H9 (cell line): Measurements from ENCODE around the gene DNAH5. TPM values are rescaled to one million over a fixed set of nuclear protein-coding genes. Genes with fewer than 3 reads are reported as not detected.
"Not testable (repeated sequence)": the region's sequence is repeated elsewhere in the genome, so short reads cannot be mapped to it uniquely, and the experiment has no call there.

Experiments
- DNase-seq: peaks from one replicate; pipeline ENCODE4 v3.0.0-alpha.2; 2017
- H2AFZ ChIP-seq: one replicate; pipeline ENCODE4 v1.6.1; 2013; ENCODE audit warnings: mild to moderate bottlenecking, low read length, control low read depth, moderate library complexity
- H2AK5ac ChIP-seq: 2 replicates; pipeline ENCODE4 v1.6.1; 2013; ENCODE audit warnings: low read length, control low read depth, mixed read lengths; ENCODE audit not compliant: insufficient read length
- H2BK120ac ChIP-seq: one replicate; pipeline ENCODE4 v1.6.1; 2013; ENCODE audit warnings: low read depth, mild to moderate bottlenecking, low read length, control low read depth, inconsistent platforms; ENCODE audit not compliant: poor library complexity, severe bottlenecking
- H2BK12ac ChIP-seq: 2 replicates; pipeline ENCODE4 v1.6.1; 2013; ENCODE audit warnings: low read length, control low read depth, mixed read lengths, low read depth; ENCODE audit not compliant: insufficient read length
- H2BK15ac ChIP-seq: 2 replicates; pipeline ENCODE4 v1.6.1; 2013; ENCODE audit warnings: low read depth, low read length, control low read depth
- H2BK20ac ChIP-seq: one replicate; pipeline ENCODE4 v1.6.1; 2013; ENCODE audit warnings: low read depth, mild to moderate bottlenecking, low read length, control low read depth, inconsistent platforms; ENCODE audit not compliant: poor library complexity, severe bottlenecking
- H2BK5ac ChIP-seq: 2 replicates; pipeline ENCODE4 v1.6.1; 2013; ENCODE audit warnings: low read length, control low read depth, mixed read lengths; ENCODE audit not compliant: insufficient read length
- H3K14ac ChIP-seq: 2 replicates; pipeline ENCODE4 v1.6.1; 2013; ENCODE audit warnings: low read length, control low read depth; ENCODE audit not compliant: insufficient read depth
- H3K18ac ChIP-seq: 2 replicates; pipeline ENCODE4 v1.6.1; 2013; ENCODE audit warnings: low read depth, mild to moderate bottlenecking, mixed read lengths, low read length, control low read depth; ENCODE audit not compliant: insufficient read length
- H3K23ac ChIP-seq: 2 replicates; pipeline ENCODE4 v1.6.1; 2013; ENCODE audit warnings: low read length, control low read depth, mixed read lengths, low read depth; ENCODE audit not compliant: insufficient read length
- H3K23me2 ChIP-seq: 2 replicates; pipeline ENCODE4 v1.6.1; 2013; ENCODE audit warnings: low read depth, mild to moderate bottlenecking, mixed read lengths, low read length, control low read depth; ENCODE audit not compliant: insufficient read length, poor library complexity, severe bottlenecking
- H3K27ac ChIP-seq: 2 replicates; pipeline ENCODE4 v1.5.1; 2013; ENCODE audit warnings: low read length, control low read depth, mixed read lengths, low read depth; ENCODE audit not compliant: insufficient read length
- H3K27me3 ChIP-seq: 2 replicates; pipeline ENCODE4 v1.6.1; 2013; ENCODE audit warnings: low read length, control low read depth, inconsistent platforms; ENCODE audit not compliant: insufficient read depth
- H3K4ac ChIP-seq: 2 replicates; pipeline ENCODE4 v1.6.1; 2013; ENCODE audit warnings: low read depth, mild to moderate bottlenecking, control low read depth, inconsistent platforms, low read length, moderate library complexity
- H3K4me1 ChIP-seq: 2 replicates; pipeline ENCODE4 v1.6.1; 2013; ENCODE audit warnings: low read length, control low read depth, inconsistent platforms; ENCODE audit not compliant: insufficient read depth
- H3K4me2 ChIP-seq: 2 replicates; pipeline ENCODE4 v1.6.1; 2013; ENCODE audit warnings: low read length, control low read depth, mixed read lengths; ENCODE audit not compliant: insufficient read length, insufficient read depth
- H3K56ac ChIP-seq: 2 replicates; pipeline ENCODE4 v1.6.1; 2013; ENCODE audit warnings: low read depth, mild to moderate bottlenecking, mixed read lengths, low read length, control low read depth; ENCODE audit not compliant: insufficient read length
- H3K79me1 ChIP-seq: 2 replicates; pipeline ENCODE4 v1.6.1; 2013; ENCODE audit warnings: low read depth, mild to moderate bottlenecking, moderate library complexity, low read length, control low read depth, inconsistent platforms; ENCODE audit not compliant: insufficient read depth, poor library complexity, severe bottlenecking
- H3K79me2 ChIP-seq: 2 replicates; pipeline ENCODE4 v1.6.1; 2013; ENCODE audit warnings: low read length, control low read depth, inconsistent platforms; ENCODE audit not compliant: insufficient read depth
- H3K9ac ChIP-seq: 2 replicates; pipeline ENCODE4 v1.6.1; 2013; ENCODE audit warnings: low read length, control low read depth, mixed read lengths; ENCODE audit not compliant: insufficient read length; ENCODE audit errors: extremely low read depth
- H3K9me3 ChIP-seq: one replicate; pipeline ENCODE4 v1.6.1; 2013; ENCODE audit warnings: low read depth, low read length, inconsistent platforms; ENCODE audit not compliant: control insufficient read depth
- H3T11ph ChIP-seq: one replicate; pipeline ENCODE4 v1.6.1; 2013; ENCODE audit warnings: mild to moderate bottlenecking, low read length, control low read depth, inconsistent platforms
- H4K20me1 ChIP-seq: one replicate; pipeline ENCODE4 v1.6.1; 2013; ENCODE audit not compliant: control insufficient read depth, insufficient read length, insufficient read depth
- H4K5ac ChIP-seq: 2 replicates; pipeline ENCODE4 v1.6.1; 2013; ENCODE audit warnings: low read depth, mild to moderate bottlenecking, mixed read lengths, low read length, control low read depth; ENCODE audit not compliant: insufficient read length
- H4K8ac ChIP-seq: replicated peaks from 2 replicates; pipeline ENCODE4 v1.6.1; 2013; ENCODE audit warnings: low read length, control low read depth, mixed read lengths, low read depth; ENCODE audit not compliant: insufficient read length
- H4K91ac ChIP-seq: 2 replicates; pipeline ENCODE4 v1.6.1; 2013; ENCODE audit warnings: low read depth, mild to moderate bottlenecking, moderate library complexity, mixed read lengths, low read length, control low read depth; ENCODE audit not compliant: insufficient read length
- H3K27ac Mint-ChIP-seq, 3 experiments: 2 replicates in 2 of 3; 3 replicates in 1 of 3; pipeline ENCODE4 v1.8.0; 2020 to 2021; ENCODE audit warnings: mixed read lengths in 3 of 3, mild to moderate bottlenecking in 1 of 3, moderate library complexity in 1 of 3
- H3K27me3 Mint-ChIP-seq: 2 replicates; pipeline ENCODE4 v1.8.0; 2021; ENCODE audit warnings: low read depth, mild to moderate bottlenecking, moderate library complexity, mixed read lengths
- H3K36me3 Mint-ChIP-seq, 3 experiments: 2 replicates in 2 of 3; 3 replicates in 1 of 3; pipeline ENCODE4 v1.8.0; 2020 to 2021; ENCODE audit warnings: low read depth in 3 of 3, mixed read lengths in 3 of 3; ENCODE audit not compliant: insufficient read depth in 1 of 3
- H3K4me1 Mint-ChIP-seq, 2 experiments: 2 replicates each; pipeline ENCODE4 v1.8.0; 2020; ENCODE audit warnings: mixed read lengths in 2 of 2
- H3K4me3 Mint-ChIP-seq, 2 experiments: 2 replicates in 1 of 2; 3 replicates in 1 of 2; pipeline ENCODE4 v1.8.0; 2020 to 2021; ENCODE audit warnings: mild to moderate bottlenecking in 2 of 2, mixed read lengths in 2 of 2, moderate library complexity in 1 of 2
- H3K9me3 Mint-ChIP-seq, 2 experiments: 2 replicates in 1 of 2; 3 replicates in 1 of 2; pipeline ENCODE4 v1.8.0; 2020; ENCODE audit warnings: mild to moderate bottlenecking in 2 of 2, mixed read lengths in 2 of 2, moderate library complexity in 1 of 2
- WGBS: extraction: QIAGEN DNeasy Blood & Tissue Kit; methylation state at CpG from one replicate; pipeline ENCODE4 v1.1.7; 2013; ENCODE audit warnings: missing lambda C conversion rate, low lambda C conversion rate, mixed read lengths; ENCODE audit not compliant: insufficient read length; ENCODE audit errors: extremely low coverage; 5-methylcytosine and 5-hydroxymethylcytosine counted together
- total RNA-seq: library from RNA; stranded (reverse); gene quantifications from 2 replicates; pipeline ENCODE4 v1.2.1, GENCODE V29; 2021
- TF ChIP-seq, protein P1 (sequence below): fragments of 200-600 bp; sonication (generic); conservative IDR thresholded peaks from 3 replicates; pipeline ENCODE4 v1.8.0; 2021; ENCODE audit warnings: antibody characterized with exemption, mild to moderate bottlenecking

Gene DNAH5
- total RNA-seq, 1 experiment from 2014 or later: 0.50 TPM

DNA sequence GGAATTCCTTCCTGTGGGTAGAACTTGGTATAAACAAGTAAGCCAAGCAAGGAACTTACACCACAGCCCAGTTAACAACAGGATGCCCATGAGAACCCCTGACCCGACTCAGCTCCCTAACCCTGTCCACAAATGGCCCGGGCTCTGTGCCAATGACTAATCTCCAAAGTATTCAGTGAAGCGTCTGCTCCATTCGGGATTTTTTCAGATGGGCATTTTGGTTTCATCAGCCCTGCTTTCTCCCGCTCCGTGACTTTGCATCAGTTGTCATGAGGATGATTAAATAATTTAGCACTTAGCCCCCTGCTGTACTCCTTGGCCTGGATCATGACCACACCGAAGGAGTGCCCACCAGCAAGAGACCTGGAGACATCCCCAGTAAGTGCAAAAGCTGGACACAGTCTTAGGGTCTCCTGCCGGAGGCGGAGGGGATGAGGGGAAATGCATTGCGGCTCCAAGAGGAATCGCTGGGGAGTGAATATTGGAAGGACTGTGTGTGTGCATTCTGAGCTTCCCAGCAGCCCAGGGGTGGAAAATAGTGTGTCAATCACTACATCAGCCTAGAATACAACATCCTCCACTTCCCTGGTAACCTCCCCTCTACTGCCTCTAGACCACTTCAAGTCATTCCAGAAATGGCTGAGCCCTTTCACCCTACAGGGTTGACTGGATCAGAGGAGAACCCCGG lies 41.4 kb upstream of the DNAH5 start:
- no peak overlapping the region for H3K27ac Mint-ChIP-seq
- Histone ChIP-seq H3K14ac (no peak overlapping the region), H3K79me1 (no peaks in the 10 kb centered on the region), H2AK5ac (no peak overlapping the region), H2BK15ac (no peak overlapping the region), H2BK5ac (no peak overlapping the region), H3K9me3 (no peaks in the 10 kb centered on the region), H3T11ph (no peak overlapping the region), H3K79me2 (no peaks in the 10 kb centered on the region), H2BK120ac (no peak overlapping the region), H3K27me3 (no peaks in the 10 kb centered on the region), H3K9ac (no peak overlapping the region), H4K8ac (no peak overlapping the region), H4K91ac (no peak overlapping the region), H4K20me1 (no peaks in the 10 kb centered on the region), H2AFZ (no peak overlapping the region), H2BK12ac (no peak overlapping the region), H3K23me2 (no peaks in the 10 kb centered on the region), H3K27ac (no peak overlapping the region), H3K56ac (no peak overlapping the region), H4K5ac (no peak overlapping the region), H3K23ac (no peak overlapping the region), H3K18ac (no peak overlapping the region), H3K4me2 (no peak overlapping the region), H3K4ac (no peak overlapping the region), H2BK20ac (no peak overlapping the region), H3K4me1 (no peaks in the 10 kb centered on the region)
- H3K9me3 Mint-ChIP-seq: no peaks in the 10 kb centered on the region; a peak in 2 of 5 replicates
- no peak for DNase-seq
- H3K4me3 Mint-ChIP-seq: no peak overlapping the region
- TF ChIP-seq, protein P1, sequence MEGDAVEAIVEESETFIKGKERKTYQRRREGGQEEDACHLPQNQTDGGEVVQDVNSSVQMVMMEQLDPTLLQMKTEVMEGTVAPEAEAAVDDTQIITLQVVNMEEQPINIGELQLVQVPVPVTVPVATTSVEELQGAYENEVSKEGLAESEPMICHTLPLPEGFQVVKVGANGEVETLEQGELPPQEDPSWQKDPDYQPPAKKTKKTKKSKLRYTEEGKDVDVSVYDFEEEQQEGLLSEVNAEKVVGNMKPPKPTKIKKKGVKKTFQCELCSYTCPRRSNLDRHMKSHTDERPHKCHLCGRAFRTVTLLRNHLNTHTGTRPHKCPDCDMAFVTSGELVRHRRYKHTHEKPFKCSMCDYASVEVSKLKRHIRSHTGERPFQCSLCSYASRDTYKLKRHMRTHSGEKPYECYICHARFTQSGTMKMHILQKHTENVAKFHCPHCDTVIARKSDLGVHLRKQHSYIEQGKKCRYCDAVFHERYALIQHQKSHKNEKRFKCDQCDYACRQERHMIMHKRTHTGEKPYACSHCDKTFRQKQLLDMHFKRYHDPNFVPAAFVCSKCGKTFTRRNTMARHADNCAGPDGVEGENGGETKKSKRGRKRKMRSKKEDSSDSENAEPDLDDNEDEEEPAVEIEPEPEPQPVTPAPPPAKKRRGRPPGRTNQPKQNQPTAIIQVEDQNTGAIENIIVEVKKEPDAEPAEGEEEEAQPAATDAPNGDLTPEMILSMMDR: no peak
- H3K36me3 Mint-ChIP-seq: no peaks in the 10 kb centered on the region; a peak in 1 of 7 replicates
- peaks cover 2% of the 10 kb centered on the region for H3K27me3 Mint-ChIP-seq
- peaks cover 0 to 4% of the 10 kb centered on the region in 2 experiments; a peak in 2 of 4 replicates for H3K4me1 Mint-ChIP-seq
- WGBS: no CpG with 5 or more reads among the region's 12 CpGs

DNA sequence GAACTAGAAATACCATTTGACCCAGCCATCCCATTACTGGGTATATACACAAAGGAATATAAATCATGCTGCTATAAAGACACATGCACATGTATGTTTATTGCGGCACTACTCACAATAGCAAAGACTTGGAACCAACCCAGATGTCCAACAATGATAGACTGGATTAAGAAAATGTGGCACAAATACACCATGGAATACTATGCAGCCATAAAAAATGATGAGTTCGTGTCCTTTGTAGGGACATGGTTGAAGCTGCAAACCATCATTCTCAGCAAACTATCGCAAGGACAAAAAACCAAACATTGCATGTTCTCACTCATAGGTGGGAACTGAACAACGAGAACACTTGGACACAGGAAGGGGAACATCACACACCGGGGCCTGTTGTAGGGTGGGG lies 40.4 kb upstream of the DNAH5 start:
- not testable (repeated sequence) for H3K27ac Mint-ChIP-seq, H3K23me2 ChIP-seq, H3K9me3 Mint-ChIP-seq, H3T11ph ChIP-seq, H3K27me3 Mint-ChIP-seq, H3K9me3 ChIP-seq, H3K27me3 ChIP-seq, H2AK5ac ChIP-seq, H3K9ac ChIP-seq, H2BK5ac ChIP-seq, H4K5ac ChIP-seq, H2BK12ac ChIP-seq, H2AFZ ChIP-seq, H3K27ac ChIP-seq, H3K23ac ChIP-seq, H3K36me3 Mint-ChIP-seq, H3K4me3 Mint-ChIP-seq, H3K4me1 Mint-ChIP-seq, H3K79me2 ChIP-seq, DNase-seq, H2BK20ac ChIP-seq, H4K20me1 ChIP-seq, H2BK120ac ChIP-seq, H3K4me1 ChIP-seq, H4K91ac ChIP-seq, H3K56ac ChIP-seq, H3K4me2 ChIP-seq, H3K14ac ChIP-seq, H4K8ac ChIP-seq, H3K4ac ChIP-seq, H3K79me1 ChIP-seq, H2BK15ac ChIP-seq, H3K18ac ChIP-seq
- WGBS: no CpG with 5 or more reads among the region's 5 CpGs
